Measurements from ENCODE around the gene MR1.

Gene MR1

DNA sequence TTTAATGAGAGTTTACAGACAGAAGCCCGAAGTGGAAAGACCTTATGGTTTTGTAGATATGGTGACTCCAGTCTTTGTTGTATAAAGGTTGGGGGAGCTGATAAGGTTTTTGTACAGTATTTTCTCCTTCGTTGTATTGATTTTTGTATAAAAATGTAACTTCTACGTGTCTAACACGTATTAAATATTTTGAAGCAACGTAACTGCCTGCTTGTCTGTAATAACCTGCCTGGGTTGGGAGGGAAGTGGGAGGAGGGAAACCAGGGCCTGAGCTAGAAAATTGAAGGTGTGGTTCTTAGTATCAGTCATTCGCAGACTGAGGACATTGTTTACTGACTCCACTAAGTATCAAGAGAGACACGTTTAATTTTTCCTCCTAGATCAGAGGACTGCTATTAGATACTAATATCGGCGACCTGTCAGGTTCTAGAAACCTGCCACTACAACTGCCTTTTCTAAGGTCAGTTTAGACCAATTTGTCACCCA, 56.9 kb downstream of the MR1 start:
- peak in 1 of 4 experiments; percentile 52 for DNase-seq (ENCODE audit: low read depth in 4 of 4, low spot score in 1 of 4)

DNA sequence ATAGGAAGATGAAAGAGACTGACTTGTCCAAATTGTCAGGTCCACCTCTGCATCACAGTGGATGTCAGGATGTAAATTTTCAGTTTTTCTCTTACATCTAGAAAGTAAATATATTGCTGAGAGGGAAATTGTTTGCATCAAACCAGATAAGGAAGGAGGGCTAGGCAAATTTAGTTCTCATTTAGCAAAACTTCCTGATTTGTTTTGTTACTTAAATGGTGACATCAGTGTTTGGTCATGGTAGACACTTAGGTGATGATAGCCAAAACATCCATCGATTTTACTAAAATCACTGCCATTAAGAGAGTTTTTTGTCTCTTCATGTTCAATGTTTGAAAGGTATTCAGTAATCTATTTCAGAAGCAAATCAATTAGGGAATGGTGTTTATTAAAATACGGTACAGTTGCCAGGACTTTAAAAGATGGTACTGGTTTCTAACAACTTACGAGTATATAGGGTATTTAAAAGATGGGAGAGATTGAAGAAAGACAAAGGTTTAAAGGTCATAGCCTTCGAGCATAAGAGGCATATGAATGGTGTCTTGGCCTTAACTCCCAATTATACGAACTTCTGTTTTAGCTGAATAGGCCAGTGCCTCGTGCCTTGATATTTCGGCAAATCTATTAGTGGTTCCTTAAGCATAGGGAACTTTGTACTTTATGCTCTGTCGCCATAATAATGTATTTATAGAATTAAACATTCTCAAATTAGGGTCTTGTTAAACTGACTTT, 57.7 kb downstream of the MR1 start:
- no peak for DNase-seq (ENCODE audit: low read depth in 4 of 4, low spot score in 1 of 4)

DNA sequence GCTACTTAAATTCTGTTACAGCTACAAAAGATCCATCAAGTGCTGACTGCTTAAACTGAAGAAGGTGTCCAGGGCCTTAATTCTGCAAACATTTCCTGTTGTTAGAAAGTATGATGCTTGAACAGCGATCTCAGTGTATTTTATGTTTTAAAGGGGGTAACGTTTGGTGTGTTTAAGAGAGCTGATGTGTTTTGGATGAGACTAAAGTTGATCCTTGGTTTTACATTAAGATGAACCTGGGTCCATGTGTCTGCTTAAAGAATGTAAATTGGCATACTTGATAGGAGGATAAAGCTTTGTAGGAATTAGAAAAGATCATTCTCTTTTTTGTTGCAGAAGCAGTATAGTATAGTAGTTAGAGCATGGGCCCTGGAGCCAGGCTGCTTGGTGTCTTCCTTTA, 58.3 kb downstream of the MR1 start:
- no peak for DNase-seq (ENCODE audit: low read depth in 4 of 4, low spot score in 1 of 4)

DNA sequence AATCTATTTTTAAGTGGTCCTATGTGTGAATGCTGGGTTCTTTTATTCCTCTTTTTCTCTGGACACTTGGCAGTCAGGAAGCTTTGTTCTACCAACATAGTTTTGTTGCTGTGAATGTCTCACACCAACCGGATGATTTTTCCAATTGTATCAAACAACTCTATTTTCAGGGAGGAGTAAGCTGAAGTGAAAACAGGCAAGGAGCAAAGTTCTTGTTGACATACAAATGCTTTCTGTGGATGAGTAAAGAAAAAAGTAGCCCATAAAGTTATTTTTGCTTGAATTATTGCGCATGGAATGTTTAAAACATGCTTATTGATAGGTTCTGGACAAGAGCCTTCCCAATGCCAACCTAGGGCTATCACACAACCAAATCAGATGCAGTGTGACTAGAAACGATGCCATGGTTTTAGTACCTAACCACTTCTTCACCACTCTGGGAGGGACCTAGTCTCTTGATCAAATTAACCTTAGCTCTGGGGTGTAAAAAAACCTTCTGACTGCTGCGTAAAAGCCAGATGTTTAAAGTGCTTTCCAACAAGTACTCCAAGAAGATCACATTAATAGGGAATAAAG, 59.2 kb downstream of the MR1 start:
- no peak for DNase-seq (ENCODE audit: low read depth in 4 of 4, low spot score in 1 of 4)

DNA sequence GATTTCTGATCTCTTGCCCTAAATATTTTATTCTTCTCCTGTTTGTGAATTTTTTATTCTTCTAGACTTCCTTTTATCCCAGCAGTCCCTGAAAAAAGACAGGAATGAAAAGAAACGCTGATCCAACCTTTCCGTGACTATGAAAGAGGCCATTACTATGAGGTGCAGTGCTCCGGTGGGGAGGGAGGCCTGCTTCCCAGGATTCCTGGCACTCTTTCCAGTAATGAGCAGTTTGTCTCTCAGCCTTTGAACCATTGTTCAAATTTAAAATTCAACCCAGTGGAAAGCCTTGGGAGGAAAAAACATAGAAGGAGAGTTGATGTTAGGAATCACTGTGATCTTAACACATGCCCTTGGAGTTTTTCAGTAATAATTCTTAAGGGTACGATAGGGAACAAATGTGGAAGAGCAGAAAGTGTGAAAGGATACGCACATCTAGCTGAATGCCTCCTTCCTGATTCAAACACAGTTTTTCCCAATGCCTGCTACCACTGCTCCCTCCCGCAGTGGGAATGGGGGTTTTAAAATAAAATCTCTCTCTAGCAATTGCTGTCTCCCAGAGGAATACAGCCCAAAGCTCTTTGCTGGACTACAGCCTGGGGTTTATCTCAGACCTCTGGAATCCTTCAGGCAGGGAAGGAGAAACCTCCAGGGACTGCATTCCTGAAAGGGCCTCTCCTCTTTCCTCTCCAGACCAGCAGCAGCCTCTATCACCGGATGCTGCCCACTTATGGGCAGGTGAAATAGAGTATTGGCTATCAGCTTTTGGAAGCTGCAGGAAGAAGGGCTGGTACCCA, 60.8 kb downstream of the MR1 start:
- DNase-seq (ENCODE audit: low read depth in 4 of 4, low spot score in 1 of 4), result no peak

DNA sequence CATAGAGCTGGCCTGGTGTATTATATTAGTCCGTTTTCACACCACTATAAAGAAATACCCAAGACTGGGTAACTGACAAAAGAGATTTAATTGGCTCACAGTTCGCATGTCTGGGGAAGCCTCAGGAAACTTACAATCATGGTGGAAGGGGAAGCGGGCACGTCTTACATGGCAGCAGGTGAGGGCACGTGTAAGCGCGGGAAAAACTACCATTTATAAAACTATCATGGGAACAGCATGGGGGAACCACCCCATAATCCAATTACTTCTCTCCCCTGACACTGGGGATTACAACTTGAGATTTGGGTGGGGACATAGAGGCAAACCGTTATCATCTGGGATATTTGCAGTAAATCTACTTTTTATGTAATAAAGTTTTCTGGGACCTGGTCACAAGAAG, 61.5 kb downstream of the MR1 start:
- no peak for DNase-seq (ENCODE audit: low read depth in 4 of 4, low spot score in 1 of 4)

DNA sequence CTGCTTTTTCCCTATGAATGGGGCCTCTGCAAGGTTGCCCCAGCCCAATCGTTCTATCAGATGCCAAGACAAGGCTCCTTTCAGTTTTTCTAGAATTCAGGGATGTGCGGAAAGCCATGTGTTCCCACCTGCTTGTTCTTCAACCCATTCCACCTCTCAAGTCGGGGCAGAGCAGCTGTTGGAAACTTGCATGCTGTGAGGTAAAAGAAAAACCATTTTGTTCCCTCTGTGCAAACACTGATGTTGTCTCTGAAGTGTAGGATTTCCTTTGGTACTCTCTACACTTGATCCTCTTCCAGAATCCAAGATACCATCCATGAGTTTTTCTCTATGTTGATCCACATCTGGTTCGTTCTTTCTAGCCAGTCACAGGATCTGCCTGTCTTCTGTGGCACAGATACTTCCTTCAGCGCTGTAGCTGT, 62.0 kb downstream of the MR1 start:
- no peak for DNase-seq (ENCODE audit: low read depth in 4 of 4, low spot score in 1 of 4)

DNA sequence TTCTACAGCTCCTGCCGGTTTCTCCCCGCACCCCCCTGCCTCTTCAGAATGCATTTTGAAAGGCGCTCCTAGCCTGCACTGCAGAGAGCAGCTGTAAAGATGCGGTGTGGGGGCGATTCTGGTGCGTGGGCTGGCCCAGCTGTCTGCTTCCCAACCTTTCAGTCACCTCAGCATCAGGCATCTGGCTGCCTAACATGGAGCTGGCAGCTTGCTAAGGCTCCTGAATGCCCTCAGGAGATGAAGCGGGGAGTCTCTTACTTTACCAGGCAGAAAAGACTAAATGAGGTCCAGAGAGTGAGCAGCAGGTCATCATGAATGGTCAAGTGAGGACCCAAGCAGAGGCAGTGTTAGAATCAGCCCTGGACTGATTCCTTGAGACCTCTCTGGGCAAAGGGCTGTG, 63.5 kb downstream of the MR1 start:
- DNase-seq (ENCODE audit: low read depth in 4 of 4, low spot score in 1 of 4), result no peak

DNA sequence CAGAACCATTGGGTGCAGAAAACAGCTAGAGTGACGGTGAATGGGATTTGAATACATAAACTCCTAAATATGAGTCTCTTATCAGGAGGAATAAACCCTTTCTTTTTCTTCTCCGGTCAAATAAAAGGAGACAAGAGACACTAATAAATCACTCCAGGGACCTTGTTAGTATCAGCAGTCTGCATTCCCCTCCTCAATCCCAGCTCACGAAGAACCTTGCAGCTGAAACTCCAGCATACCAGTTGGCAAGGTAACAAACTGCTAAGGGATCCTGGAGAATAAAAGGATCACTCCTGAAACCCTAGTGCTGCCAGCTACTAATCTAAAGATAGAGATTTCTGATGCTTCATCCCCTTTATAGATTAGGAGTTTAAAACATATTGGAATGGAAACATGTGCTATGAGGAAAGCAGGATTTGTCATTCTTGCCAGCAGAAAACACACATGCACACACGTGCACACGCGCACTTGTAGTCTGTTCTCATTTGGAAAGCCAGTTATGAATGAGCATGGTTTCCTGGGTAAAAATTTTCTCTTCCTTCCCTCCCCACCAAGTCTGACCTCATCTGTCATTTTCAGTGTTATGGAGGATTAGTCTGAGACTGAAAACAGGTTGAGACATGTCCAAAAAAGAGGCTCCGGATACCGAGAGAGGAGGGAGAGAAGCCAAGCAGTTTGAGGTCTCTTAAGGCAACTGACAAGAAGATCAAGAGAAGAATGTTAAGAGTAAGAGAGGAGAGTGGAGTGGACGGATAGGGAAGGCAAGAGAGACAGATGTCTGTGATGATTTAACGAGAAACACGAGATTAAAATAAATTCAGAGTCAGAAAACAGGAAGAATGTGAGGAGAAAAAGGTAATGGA, 65.6 kb downstream of the MR1 start:
- DNase-seq (ENCODE audit: low read depth in 4 of 4, low spot score in 1 of 4), result peak in 1 of 4 experiments; percentile 48

DNA sequence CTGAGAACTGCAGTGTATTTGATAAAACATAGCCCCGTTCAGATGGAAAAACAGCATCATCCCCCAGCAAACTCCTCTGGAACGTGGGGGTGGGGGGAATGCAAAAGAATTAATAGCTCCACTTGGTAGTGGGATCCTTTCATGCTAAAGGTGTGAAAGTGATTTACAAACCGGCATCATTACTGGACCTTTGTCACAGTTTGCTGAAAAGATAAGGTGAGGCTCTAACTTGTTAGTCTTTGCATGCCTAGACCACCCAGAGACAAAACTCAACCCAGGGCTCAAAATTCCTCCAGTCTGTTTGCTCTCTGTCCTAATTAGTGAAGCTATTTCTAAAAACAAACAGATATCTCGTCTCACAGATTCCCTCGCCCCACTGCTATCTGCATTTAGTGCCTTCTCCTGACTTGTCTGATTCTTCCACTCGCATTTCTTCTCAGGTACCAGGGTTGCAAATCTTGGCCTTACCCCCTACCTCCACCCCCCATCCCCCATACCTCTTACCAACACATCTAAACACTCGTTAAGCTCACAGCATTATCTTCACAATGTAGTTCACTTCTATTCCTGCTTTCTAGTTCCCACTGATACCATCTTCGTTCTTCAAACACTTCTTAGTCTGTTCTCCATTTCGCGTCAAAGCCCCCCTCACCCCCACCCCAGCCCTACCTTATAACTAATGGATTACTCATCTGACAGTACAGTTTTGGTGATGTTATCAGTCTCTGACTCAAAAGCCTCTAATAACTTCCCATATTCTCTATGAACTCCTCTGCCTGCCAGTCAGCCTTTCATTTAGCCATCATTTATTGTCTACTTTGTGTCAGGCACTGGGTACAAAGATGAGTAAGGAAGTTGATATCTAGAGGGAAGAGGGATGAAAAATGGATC, 66.5 kb downstream of the MR1 start:
- DNase-seq (ENCODE audit: low read depth in 4 of 4, low spot score in 1 of 4), result peak in 1 of 4 experiments; percentile 45

DNA sequence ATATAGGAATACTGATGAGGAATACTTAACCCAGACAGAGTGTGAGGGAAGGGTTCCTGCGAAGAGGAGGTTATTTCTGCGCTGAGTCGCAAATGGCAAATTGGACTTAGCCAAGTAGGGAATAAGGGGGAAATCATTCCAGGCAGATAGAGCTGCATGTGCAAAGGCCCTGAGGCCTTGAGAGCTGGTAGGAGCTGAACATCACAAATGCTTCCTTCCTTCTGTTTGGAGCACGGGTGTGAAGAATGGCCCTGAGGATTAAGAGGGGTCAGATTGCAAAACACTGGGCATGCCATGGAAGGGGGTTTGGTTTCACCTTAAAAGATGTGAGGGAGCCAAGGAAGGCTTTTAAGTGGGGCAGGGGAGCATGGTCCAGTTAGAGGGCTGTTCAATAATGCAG, 67.2 kb downstream of the MR1 start:
- no peak for DNase-seq (ENCODE audit: low read depth in 4 of 4, low spot score in 1 of 4)

DNA sequence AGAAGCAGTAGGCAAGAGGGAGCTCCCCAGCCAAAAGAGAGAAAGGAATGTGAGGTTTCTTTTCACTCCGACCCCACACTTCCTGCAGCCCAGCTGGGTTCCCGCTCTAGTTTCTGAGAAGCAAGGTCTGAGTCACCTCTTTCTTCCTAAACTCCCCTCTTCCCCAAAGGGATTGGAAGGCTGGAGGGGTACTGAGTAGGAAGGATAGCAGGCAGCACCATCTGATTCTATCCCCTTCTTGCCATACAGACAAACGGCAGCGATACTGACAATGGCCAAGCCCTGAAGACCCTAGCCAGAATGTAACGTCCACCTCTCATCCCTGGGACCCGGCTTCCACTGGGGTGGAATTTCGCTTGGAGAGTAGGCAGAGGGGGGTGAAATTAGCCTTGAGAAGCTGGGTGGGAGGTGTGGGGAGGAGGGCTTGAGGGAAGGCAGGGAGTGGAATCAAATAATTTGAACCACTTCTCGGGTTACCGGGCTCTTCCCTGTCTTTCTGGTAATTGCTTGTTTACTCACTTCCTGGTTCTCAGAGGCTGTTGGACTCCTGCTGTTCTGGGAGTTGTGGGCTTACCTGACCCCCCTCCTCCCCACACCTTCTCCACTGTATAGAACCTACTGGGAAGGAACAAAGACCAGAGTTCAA, 67.9 kb downstream of the MR1 start:
- DNase-seq (ENCODE audit: low read depth in 4 of 4, low spot score in 1 of 4), result no peak

DNA sequence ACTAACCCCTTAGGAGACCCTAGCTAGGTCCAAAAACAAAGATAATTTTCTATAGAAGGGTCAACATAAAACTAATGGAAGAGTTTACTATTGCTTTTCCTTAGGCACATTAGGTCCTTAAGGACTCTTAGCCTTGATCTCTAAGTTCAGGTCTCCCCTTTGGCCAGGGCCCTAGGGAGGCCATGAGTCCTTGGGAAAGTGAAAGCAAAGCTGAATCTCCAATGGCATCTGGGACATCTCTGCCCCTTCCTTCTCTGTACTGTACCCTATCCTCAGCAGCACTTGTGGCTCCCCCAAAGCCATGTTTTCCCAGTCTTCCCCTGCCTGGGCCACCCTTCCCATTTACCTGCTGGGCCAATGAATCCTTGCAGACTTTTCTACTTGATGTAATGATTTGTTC, 69.1 kb downstream of the MR1 start:
- no peak for DNase-seq (ENCODE audit: low read depth in 4 of 4, low spot score in 1 of 4)

DNA sequence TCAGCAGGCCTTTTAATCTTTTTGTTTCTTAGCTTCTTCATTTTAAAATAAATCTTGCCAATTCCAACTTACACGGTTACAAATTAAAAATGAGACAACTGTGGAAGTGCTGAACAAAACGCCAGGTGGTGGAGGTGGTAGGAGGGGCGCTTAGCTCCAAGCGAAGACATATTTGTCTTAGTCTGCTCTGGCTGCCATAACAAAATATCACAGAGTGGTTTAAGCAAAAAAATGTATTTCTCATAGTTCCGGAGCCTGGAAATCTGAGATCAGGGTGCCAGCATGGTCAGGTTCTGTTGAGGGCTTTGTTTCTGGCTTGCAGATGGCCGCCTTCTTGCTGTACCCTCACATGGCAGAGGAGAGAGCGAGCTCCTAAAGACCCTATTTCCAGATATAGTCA, 69.6 kb downstream of the MR1 start:
- no peak for DNase-seq (ENCODE audit: low read depth in 4 of 4, low spot score in 1 of 4)

DNA sequence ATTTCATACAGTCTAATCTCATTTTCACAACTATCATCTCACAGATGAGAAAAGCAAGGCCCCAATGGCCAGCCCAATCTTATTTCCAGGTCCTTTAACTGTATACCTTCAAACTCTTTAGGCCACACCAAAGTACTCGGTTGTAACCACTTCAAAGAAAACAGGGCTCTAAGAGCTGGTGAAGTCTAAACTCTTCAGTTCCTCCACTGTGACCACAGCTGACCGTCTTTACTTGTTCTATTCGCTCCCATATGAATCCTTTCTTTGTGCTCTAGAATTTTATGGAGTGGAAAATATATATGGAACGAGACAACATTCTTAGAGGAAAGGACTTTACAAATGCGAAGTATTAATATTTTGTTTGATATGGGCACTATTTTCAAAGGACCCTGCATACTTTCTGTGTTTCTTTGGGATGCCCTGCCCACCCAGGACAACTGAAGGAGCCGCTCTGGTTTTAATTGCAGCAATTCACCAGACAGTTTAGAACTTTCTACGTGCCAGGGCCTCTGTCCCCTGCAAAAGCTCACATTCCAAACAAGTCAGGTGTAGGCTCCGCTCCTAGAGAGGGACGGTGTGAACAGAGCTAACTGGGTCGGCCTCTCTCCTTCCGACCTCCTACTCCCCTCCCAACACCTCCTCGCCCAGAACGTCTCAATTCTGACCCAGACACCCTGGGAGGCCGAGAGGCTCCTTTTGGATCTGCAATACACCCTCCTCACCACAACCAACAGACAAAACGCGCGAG, 70.4 kb downstream of the MR1 start:
- DNase-seq (ENCODE audit: low read depth in 4 of 4, low spot score in 1 of 4), result no peak

DNA sequence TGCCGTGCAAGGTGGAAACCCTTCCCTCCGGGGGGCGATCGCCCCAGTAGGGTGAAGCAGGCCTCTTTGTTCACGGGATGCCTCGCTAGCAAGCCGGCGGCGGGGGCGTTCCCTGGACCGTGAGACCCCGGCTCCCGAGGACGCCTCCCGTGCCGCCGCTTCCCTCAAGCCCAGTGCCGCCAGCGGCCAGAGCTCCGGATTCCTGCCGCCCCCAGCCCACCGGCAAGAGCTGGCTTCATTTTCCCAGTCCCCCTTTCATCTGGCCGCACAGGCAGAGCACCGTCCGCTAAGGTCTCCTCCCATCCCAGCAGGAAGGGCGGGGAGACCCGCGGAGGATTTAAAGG, 71.0 kb downstream of the MR1 start:
- DNase-seq (ENCODE audit: low read depth in 4 of 4, low spot score in 1 of 4), result no peak

DNA sequence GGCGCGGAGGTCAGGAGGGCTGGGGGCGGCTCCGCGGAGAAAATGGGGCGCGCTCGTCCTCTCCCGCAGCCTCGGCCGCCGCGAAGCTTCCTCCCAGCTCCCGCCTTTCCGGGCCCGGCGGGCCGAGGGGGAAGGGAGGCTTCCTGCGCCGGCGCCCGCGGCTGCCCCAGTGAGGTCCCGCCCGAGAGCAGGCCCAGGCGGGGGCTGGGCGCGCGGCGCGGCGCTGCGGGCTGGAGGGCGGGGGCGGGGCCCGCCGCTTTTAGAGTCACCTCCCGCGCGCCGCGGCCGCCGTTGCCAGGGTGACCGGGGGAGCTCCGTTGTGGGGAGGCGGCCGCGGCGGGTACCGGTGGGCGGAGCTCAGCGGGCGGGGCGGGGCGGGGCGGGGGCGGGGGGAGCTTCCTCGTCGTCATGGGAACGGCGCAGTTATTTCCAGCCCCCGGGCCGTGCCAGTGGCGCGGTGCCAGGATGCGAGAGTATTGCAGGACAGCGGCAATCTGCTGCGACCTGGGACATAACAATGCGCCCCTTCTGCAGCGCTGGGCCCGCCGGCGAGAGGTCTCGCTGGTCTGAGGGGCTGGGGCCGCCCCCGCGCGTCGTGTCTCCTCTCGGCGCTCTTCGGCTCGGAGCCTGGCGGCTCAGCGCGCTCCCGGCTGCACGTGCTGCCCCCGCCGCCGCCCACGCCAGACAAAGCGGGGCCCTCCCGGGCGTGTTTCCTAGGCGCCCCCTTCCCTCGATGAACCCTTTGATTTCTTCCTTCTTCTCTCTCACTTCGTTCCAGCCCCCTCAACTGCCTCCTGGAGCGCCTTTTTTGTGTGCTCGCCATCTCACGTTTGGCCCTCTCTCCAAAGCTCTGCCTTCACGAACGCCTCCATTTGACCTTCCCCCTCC, 71.6 kb downstream of the MR1 start:
- DNase-seq (ENCODE audit: low read depth in 4 of 4, low spot score in 1 of 4), result peak; percentile 84 to 90 (median 87)

DNA sequence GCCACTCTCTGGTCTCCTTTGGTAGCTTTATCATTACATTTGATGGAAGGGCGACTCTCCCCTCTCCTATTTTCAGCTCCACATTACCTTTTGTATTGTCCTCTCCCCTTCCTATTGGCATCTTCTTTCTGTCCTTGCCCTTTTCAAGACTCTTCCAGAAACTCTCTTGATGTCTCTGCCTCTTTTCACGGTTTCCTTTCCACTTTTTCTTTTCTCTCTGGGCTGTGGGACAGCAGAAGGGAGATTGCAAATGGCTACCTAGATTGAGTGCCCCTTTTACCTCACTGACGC, 72.2 kb downstream of the MR1 start:
- DNase-seq (ENCODE audit: low read depth in 4 of 4, low spot score in 1 of 4), result no peak

All from stimulated activated CD4-positive, alpha-beta T cell treated with anti-CD3 and anti-CD28 coated beads, Interleukin-1b, Interleukin-23, amount 100 ng/mL, for 24 hours (primary cell).